Measurements from ENCODE around the gene LNX1.

- TF ChIP-seq CTCF (IDR thresholded peaks at IDR 0.05), result no peak
- TF ChIP-seq POLR2A (IDR thresholded peaks at IDR 0.05), result no peak
Measured at GRCh38 chr4:53479736-53480525, 111.4 kb downstream of the LNX1 start.
